Fibroblast of skin of right quadriceps (primary cell): ENCODE measurements around the gene AGAP1.
"Not testable (repeated sequence)": the region's sequence is repeated elsewhere in the genome, so short reads cannot be mapped to it uniquely, and the experiment has no call there.

ENCODE experiments used
- DNase-seq: peaks from one replicate; pipeline ENCODE4 v3.0.0-alpha.2; 2013

The AGAP1 gene

DNA sequence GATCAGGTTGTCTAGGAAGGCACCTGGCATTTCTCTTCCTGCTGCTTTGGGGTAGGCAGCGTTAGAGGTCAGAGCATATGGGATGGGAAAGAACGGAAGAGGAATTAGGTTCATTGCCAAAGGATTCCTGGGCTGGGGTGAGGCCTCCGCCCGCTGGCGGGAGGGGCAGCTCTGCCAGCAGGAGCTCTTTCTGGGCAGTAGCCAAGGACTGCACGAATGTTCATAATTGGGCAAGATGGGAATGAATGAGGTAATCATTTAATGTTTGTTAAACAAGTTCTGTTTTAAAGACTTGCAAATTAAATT lies 253.9 kb downstream of the AGAP1 start:
- peak; percentile 7 for DNase-seq

DNA sequence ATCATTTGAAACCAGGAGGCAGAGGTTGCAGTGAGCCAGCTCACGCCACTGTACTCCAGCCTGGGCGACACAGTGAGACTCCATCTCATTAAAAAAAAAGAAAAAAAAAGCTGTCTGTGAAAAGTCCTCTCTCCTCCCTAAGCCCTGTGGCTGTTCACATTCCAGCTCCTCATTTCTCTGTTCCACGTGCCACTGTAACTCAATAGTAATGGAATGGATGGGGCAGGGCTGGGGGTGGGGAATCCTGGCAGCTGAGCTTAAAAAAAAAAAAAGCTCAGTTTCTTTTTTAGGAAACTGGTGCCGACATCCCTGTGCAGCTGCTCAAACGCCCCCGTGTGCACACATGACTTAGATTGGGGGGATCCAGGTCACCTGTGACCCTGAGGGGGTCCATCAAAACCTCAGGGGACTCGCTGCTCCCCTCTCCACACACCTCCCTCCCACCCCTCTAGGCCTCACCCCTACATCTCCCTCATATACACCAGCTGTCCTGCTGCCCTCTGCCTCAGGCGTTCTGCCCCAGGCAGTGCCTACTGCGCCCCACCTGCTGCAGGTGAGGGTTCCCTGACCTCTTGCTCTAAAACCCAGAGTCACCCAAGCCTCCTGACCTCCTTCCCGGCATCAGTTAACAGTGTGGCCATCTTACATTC lies 255.4 kb downstream of the AGAP1 start:
- DNase-seq: peak; percentile 72

GRCh38 chr2:235749771-235750160 lies 255.9 kb downstream of the AGAP1 start:
- no peak for DNase-seq

DNA sequence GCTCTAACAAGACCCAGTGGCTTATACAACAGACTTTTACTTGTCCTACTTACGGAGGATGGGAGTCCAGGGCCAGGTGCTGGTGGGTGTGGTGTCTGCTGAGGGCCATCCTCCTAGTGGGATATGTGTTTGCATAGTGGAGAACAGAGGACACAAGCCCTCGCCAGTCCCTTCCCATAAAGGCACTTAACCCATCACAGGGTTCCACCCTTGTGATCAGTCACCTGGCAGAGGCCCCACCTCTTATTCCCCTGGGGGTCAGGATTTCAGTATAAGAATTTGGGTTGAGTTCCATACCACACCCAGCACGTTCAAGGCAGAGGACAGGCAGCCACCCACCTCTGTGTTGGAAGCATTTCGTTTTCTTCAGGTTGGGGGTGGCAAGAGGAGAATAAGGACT lies 259.0 kb downstream of the AGAP1 start:
- no peak for DNase-seq

GRCh38 chr2:235754357-235755207 lies 260.7 kb downstream of the AGAP1 start:
- no peak for DNase-seq

- DNase-seq: no peak
Measured at GRCh38 chr2:235756491-235756890, 262.6 kb downstream of the AGAP1 start.

DNA sequence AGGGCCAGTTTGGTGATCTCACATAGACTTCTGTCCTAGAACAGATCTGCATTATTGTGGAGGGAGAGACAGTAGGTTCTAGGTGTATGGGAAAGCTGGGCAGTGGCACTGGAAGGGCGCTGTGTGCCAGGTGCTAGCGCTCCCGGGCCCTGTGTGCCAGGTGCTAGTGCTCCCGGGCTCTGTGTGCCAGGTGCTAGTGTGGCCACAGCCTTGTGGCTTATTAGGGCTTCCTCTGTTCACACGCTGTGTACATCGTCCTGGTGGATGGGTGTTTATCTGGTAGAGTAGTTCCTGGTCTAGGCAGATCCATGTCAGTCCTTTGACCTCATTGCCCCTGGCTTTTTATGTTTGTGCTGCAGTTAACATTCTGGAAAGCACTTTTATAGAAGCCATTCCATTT lies 263.4 kb downstream of the AGAP1 start:
- DNase-seq: no peak

DNA sequence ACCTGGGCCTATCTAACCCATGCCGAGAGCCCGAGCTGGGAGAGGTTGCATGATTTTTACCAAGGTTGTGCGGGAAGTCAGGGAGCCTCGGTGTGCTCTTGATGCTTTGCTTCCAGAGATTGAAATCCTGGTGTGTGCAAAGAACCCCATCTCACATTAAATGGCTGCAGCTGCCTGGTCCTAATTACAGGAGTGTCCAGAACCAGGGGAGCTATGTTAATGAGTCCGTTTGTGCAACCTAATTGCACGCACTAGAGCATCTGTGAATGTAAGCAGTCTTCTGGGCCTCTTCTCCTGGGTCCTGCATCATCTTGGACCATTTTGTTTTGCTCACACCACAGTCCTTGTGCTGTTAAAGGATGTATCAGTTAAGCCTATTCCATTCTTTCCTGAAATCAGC lies 263.8 kb downstream of the AGAP1 start:
- DNase-seq: no peak

- DNase-seq: no peak
Measured at GRCh38 chr2:235762832-235763598, 269.2 kb downstream of the AGAP1 start.

DNA sequence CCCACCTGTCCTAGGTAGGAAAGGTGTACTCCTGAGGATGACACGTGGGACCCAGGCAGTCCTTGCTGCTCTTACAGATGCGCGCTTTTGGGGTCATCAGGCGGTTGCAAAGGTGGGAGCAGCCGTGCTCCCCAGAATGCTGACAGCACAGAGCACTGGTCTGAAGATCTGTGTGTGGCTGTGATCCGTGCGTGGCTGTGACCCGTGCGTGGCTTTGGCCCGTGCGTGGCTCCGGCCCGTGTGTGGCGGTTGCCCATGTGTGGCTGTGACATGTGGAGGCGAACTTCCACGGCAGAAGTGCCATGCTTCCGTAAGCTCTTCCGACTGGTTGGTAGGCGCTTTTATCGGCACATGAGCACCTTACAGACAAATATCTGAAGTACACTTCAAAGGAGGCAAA lies 270.0 kb downstream of the AGAP1 start:
- DNase-seq: no peak

DNA sequence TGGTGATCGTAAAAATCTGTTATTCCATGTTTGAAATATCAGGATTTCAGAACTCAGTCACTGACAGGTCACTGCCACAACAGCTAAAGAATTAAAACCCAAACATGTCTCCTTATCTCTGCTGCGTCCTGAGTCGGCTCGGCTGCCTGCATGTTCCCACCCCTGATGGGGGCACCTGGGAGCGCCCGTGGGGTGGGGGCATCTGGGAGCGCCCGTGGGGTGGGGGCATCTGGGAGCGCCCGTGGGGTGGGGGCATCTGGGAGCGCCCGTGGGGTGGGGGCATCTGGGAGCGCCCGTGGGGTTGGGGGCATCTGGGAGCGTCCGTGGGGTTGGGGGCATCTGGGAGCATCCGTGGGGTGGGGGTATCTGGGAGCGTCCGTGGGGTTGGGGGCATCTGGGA lies 270.6 kb downstream of the AGAP1 start:
- DNase-seq: not testable (repeated sequence)

DNA sequence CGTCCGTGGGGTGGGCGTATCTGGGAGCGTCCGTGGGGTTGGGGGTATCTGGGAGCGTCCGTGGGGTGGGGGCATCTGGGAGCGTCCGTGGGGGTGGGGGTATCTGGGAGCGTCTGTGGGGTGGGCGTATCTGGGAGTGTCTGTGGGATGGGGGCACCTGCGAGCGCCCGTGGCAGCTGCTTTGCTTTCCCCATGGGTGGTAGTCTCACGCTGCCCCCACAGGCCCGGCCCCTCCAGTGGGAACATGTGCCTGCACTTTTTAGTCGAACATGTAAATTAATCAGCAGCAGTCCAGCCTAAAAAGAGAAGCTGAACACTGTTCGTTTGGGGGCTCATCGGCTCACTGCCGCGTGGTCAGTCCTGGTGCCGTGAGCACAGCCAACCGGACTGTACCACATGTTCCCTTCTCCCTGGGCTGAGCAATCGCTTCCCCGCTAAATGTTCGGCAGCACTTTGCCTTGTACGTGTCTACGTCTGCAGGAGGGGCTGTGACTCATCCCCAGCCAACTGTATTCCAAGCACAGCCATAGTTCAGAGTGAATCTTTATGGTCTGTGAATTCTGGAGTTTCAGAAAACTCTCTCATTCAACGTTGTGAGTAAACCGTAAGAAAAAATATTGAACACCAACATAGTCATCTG lies 271.5 kb downstream of the AGAP1 start:
- DNase-seq: peak; percentile 57

GRCh38 chr2:235766278-235766677 lies 272.4 kb downstream of the AGAP1 start:
- peak; percentile 78 for DNase-seq

DNA sequence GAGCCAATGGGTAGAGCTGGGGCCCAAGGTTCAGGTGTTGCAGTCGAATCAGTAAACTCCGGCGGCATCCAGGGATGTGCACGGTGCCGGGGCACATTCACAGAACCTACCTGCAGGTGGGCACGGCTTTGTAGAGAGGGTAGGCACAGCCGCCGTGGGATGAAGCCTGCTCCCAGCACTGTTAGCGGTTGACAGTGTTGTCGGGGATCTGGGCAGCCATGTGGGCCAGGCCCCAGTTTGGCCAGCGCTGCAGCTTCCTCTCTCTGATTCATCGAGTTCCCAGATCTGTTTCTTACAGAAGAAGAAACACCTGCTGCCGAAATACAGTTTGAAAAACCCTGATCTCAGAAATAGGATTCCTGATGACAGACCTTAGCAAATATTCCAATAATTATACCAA lies 274.8 kb downstream of the AGAP1 start:
- no peak for DNase-seq

GRCh38 chr2:235769046-235769445 lies 275.2 kb downstream of the AGAP1 start:
- DNase-seq: no peak

DNA sequence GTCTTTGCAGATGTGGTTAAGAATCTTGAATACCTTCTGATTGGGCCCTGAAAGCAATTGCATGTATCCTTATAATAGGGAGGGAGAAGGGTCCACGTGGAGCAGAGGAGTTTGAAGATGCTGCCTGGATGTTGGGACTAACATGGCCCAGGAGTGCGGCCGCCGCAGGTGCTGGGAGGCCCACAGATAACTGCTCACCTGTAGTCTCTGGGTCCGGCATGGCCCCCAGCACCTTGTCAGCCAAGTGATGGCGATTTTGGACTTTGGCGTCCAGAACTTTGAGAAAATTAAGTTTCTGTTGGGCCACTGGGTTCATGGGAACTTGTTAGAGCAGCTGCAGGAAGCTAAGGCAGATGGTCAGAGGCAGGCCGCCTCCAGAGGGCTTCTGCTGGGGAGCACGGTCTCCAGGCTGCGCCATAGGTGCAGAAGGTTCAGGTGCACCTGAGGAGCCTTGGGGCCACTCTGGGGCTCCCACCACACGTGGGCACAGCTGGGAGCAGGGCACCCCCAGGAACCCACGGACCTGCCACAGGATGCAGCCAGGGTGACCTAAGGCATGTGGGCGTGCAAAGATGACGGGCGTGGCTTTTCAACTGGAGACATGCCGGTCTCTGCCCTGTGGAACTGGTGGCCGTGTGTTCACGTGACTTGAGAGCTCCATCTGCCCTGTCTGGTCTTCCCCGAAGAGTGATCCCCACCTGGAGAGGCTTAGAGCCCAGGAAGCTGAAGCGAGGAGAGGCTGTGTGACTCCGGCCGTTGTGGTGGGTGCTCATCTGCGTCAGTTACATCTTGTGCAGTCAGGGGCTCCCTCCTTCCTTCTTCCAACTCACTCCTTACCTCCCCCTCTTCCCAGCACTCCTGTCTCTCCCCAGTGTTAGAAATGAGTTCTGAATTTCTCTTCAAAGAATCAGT lies 277.3 kb downstream of the AGAP1 start:
- no peak for DNase-seq

- DNase-seq: no peak
Measured at GRCh38 chr2:235773188-235773928, 279.5 kb downstream of the AGAP1 start.

DNA sequence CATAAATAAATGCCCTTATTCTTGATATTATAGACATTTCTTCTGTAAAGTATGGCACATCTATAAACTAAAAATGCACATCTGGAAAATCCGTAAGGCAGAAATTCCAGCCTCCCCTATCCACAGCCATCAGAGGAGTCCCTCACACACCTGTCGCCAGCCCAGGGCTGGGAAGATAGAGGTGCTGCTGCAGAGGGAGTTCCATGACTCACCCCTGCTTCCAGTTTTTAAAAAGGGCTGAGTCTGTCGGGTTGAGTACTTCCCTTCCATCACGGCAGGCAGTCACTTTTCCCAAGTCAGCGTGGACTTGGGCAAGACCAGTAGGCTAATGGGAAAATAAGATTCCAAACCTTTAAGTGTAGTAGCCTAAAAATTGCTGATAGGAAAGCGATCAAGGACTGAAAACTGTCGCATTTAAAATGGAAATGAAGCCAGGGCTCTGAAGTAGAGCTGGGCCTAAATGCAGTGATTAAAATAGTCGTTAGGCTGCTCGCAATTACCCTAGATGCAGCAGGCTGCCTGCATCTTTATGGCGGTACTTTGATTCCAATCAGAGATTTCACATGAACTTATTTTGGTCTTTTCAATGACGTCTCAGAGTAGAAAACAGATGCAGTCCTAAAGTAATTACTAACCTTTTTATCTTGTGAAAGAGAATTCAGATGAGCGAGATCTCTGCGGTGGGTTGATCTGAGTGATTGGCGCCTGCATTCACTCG lies 280.5 kb downstream of the AGAP1 start:
- DNase-seq: no peak

- no peak for DNase-seq
Measured at GRCh38 chr2:235776531-235776930, 282.7 kb downstream of the AGAP1 start.

DNA sequence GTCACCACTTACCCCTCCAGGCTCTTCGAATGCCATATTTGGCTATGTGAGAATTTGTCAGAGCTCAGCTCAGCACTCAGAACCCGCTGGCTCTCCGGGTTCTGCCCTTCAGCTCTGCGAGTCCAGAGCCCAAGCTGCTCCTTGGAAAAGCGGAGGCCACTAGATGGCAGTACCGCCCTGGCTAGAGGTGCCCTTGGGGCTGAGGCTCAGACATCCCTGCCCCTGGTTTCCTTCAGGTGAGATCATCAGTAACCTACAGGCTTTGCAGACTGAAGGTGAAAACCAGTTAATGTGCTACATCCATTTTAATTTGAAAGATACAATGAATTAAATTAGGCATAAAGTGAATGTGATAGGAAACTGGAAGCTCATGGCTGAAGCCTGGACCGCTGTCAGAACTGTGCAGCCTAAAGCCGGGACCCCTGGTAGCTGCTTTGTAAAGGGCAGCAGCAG lies 285.6 kb downstream of the AGAP1 start:
- DNase-seq: peak; percentile 57

GRCh38 chr2:235780401-235780800 lies 286.6 kb downstream of the AGAP1 start:
- DNase-seq: no peak
